NCI-H748 (cell line): ENCODE results near the gene INPP5J.
A peak's percentile ranks its signal among the peaks of the same experiment; 100 is the strongest.
"Not testable (repeated sequence)": the region's sequence is repeated elsewhere in the genome, so short reads cannot be mapped to it uniquely, and the experiment has no call there.

ENCODE experiments used
- DNase-seq: peaks from one replicate; lab custom pipeline; 2025; ENCODE audit not compliant: unreplicated experiment; lab: John Stamatoyannopoulos, UW

INPP5J gene

GRCh38 chr22:31122532-31123291 is at the start of gene INPP5J:
INPP5J (plus strand) TSS chr22:31122966; CDS start chr22:31123015, 49 bp downstream.
- DNase-seq, result peak; percentile 47

- not testable (repeated sequence) for DNase-seq
Measured at GRCh38 chr22:31073125-31073524, 49.6 kb upstream of the INPP5J start.

GRCh38 chr22:31073545-31074145 is 49.1 kb upstream of the INPP5J start:
- DNase-seq, result not testable (repeated sequence)

- no peak for DNase-seq
Measured at GRCh38 chr22:31075961-31076360, 46.8 kb upstream of the INPP5J start.

- DNase-seq, result no peak
Measured at GRCh38 chr22:31077681-31078080, 45.1 kb upstream of the INPP5J start.

- not testable (repeated sequence) for DNase-seq
Measured at GRCh38 chr22:31078389-31078788, 44.4 kb upstream of the INPP5J start.

GRCh38 chr22:31079095-31079642 is 43.6 kb upstream of the INPP5J start:
- DNase-seq, result no peak

- DNase-seq, result peak; percentile 43
Measured at GRCh38 chr22:31080164-31080847, 42.5 kb upstream of the INPP5J start.

- peak; percentile 82 for DNase-seq
Measured at GRCh38 chr22:31080848-31081649, 41.7 kb upstream of the INPP5J start, which contains the start of gene SMTN. SMTN (plus strand) TSS chr22:31081318; CDS start chr22:31083259, 1,941 bp downstream.

GRCh38 chr22:31081963-31082605 is 40.7 kb upstream of the INPP5J start:
- DNase-seq, result no peak

- peak; percentile 54 for DNase-seq
Measured at GRCh38 chr22:31082606-31083376, 40.0 kb upstream of the INPP5J start.

GRCh38 chr22:31083377-31083768 is 39.4 kb upstream of the INPP5J start:
- DNase-seq, result peak; percentile 62

- peak; percentile 28 for DNase-seq
Measured at GRCh38 chr22:31083923-31084810, 38.6 kb upstream of the INPP5J start.

- DNase-seq, result peak; percentile 60
Measured at GRCh38 chr22:31084811-31085492, 37.8 kb upstream of the INPP5J start.

GRCh38 chr22:31085493-31085824 is 37.3 kb upstream of the INPP5J start:
- DNase-seq, result no peak

- no peak for DNase-seq
Measured at GRCh38 chr22:31085928-31086327, 36.8 kb upstream of the INPP5J start.

GRCh38 chr22:31086703-31087330 is 35.9 kb upstream of the INPP5J start:
- no peak for DNase-seq
